Cerebellar cortex (tissue), 1 donor: ENCODE data around the gene TRMT112.

Source experiments
- DNase-seq: peaks from one replicate; pipeline ENCODE4 v3.0.0-alpha.2; 2015; ENCODE audit warnings: low spot score

The TRMT112 gene

GRCh38 chr11:64317325-64317960, at the start of gene TRMT112:
Gene TRMT112 (minus strand): TSS chr11:64317559. CDS start chr11:64317526, 33 bp downstream.
- peak; percentile 99 for DNase-seq

GRCh38 chr11:64366751-64367150, 49.4 kb upstream of the TRMT112 start:
- DNase-seq = no peak

- DNase-seq = no peak
Measured at GRCh38 chr11:64364911-64365310, 47.6 kb upstream of the TRMT112 start.

GRCh38 chr11:64364435-64364834, 47.1 kb upstream of the TRMT112 start:
- no peak for DNase-seq

- no peak for DNase-seq
Measured at GRCh38 chr11:64362339-64362738, 45.0 kb upstream of the TRMT112 start.

- DNase-seq = no peak
Measured at GRCh38 chr11:64361659-64362058, 44.3 kb upstream of the TRMT112 start.

- no peak for DNase-seq
Measured at GRCh38 chr11:64360448-64360921, 43.1 kb upstream of the TRMT112 start.

- peak; percentile 70 for DNase-seq
Measured at GRCh38 chr11:64359712-64360445, 42.5 kb upstream of the TRMT112 start.

GRCh38 chr11:64358907-64359711, 41.8 kb upstream of the TRMT112 start, which contains the start of gene RPS6KA4:
Gene RPS6KA4 (plus strand): TSS chr11:64359162. CDS start chr11:64359236, 74 bp downstream.
- DNase-seq = peak; percentile 53

- peak; percentile 38 for DNase-seq
Measured at GRCh38 chr11:64358536-64358906, 41.2 kb upstream of the TRMT112 start.

GRCh38 chr11:64357904-64358535, 40.7 kb upstream of the TRMT112 start:
- no peak for DNase-seq

- DNase-seq = no peak
Measured at GRCh38 chr11:64357446-64357845, 40.1 kb upstream of the TRMT112 start.

- peak; percentile 91 for DNase-seq
Measured at GRCh38 chr11:64356498-64357411, 39.4 kb upstream of the TRMT112 start.

- DNase-seq = peak; percentile 91
Measured at GRCh38 chr11:64355078-64355940, 38.0 kb upstream of the TRMT112 start.

GRCh38 chr11:64353715-64354506, 36.6 kb upstream of the TRMT112 start:
- no peak for DNase-seq

GRCh38 chr11:64352995-64353714, 35.8 kb upstream of the TRMT112 start:
- no peak for DNase-seq

- DNase-seq = peak; percentile 61
Measured at GRCh38 chr11:64352099-64352994, 35.0 kb upstream of the TRMT112 start.
